Neural progenitor cell (in vitro differentiated cells): ENCODE results near the gene HPS6. TPM values are rescaled to one million over a fixed set of nuclear protein-coding genes. Genes with fewer than 3 reads are reported as not detected.

Experiments used
- DNase-seq: peaks from one replicate; pipeline ENCODE4 v3.0.0-alpha.2; 2016; ENCODE audit warnings: low spot score
- H2AFZ ChIP-seq: fragments of 200-600 bp; sonication (generic); replicated peaks from 2 replicates; pipeline ENCODE4 v1.6.1; 2016; ENCODE audit warnings: antibody characterized with exemption
- H3F3A ChIP-seq: fragments of 200-600 bp; sonication (generic); 2 replicates; pipeline ENCODE4 v1.6.1; 2016; ENCODE audit warnings: antibody characterized with exemption, low read depth
- H3K27ac ChIP-seq: fragments of 200-600 bp; sonication (generic); 2 replicates; pipeline ENCODE4 v1.5.1; 2016; ENCODE audit warnings: mild to moderate bottlenecking
- H3K27me3 ChIP-seq: fragments of 200-600 bp; sonication (generic); 2 replicates; pipeline ENCODE4 v1.6.1; 2016; ENCODE audit warnings: mild to moderate bottlenecking, moderate library complexity
- H3K36me3 ChIP-seq: fragments of 200-600 bp; sonication (generic); 2 replicates; pipeline ENCODE4 v1.5.1; 2016
- H3K4me1 ChIP-seq: fragments of 200-600 bp; sonication (generic); 2 replicates; pipeline ENCODE4 v1.6.1; 2016; ENCODE audit warnings: mixed run types
- H3K4me2 ChIP-seq: fragments of 200-600 bp; sonication (generic); 2 replicates; pipeline ENCODE4 v1.6.1; 2016
- H3K4me3 ChIP-seq: fragments of 200-600 bp; sonication (generic); 2 replicates; pipeline ENCODE4 v1.5.1; 2016
- H3K79me2 ChIP-seq: fragments of 200-600 bp; sonication (generic); 2 replicates; pipeline ENCODE4 v1.6.1; 2016; ENCODE audit warnings: low read depth
- H3K9ac ChIP-seq: fragments of 200-600 bp; sonication (generic); 2 replicates; pipeline ENCODE4 v1.6.1; 2016
- H3K9me3 ChIP-seq: fragments of 200-600 bp; sonication (generic); 2 replicates; pipeline ENCODE4 v1.5.1; 2016; ENCODE audit warnings: low read depth
- H4K20me1 ChIP-seq: fragments of 200-600 bp; sonication (generic); 2 replicates; pipeline ENCODE4 v1.6.1; 2016; ENCODE audit warnings: low read depth
- H3K27ac Mint-ChIP-seq: 3 replicates; pipeline ENCODE4 v1.8.0; 2021; ENCODE audit warnings: mixed read lengths
- H3K27me3 Mint-ChIP-seq: 2 replicates; pipeline ENCODE4 v1.8.0; 2022; ENCODE audit warnings: low read depth, mild to moderate bottlenecking, inconsistent platforms, moderate library complexity, mixed read lengths; ENCODE audit not compliant: insufficient read depth
- H3K36me3 Mint-ChIP-seq: 3 replicates; pipeline ENCODE4 v1.8.0; 2021; ENCODE audit warnings: mixed read lengths
- H3K4me1 Mint-ChIP-seq: 3 replicates; pipeline ENCODE4 v1.8.0; 2021; ENCODE audit warnings: mixed read lengths
- H3K4me3 Mint-ChIP-seq: 3 replicates; pipeline ENCODE4 v1.8.0; 2021; ENCODE audit warnings: mild to moderate bottlenecking, moderate library complexity, mixed read lengths
- H3K9me3 Mint-ChIP-seq: 3 replicates; pipeline ENCODE4 v1.8.0; 2020; ENCODE audit warnings: mixed read lengths
- EZH2 ChIP-seq: fragments of 200-600 bp; sonication (generic); IDR thresholded peaks from 2 replicates; pipeline ENCODE4 v1.6.1; 2017; ENCODE audit warnings: antibody characterized with exemption, mild to moderate bottlenecking, moderate library complexity
- EZH2phosphoT487 ChIP-seq: fragments of 200-600 bp; sonication (generic); IDR thresholded peaks from 2 replicates; pipeline ENCODE4 v1.6.1; 2017; ENCODE audit warnings: antibody characterized with exemption
- total RNA-seq: library from RNA; depleted of rRNA; stranded (reverse); fragments of >200 nt; gene quantifications from 2 replicates; pipeline ENCODE4 v1.2.3, GENCODE V29; 2015; ENCODE audit warnings: low replicate concordance
- TF ChIP-seq, protein P1 (sequence below): fragments of 200-600 bp; sonication (generic); IDR thresholded peaks from 2 replicates; pipeline ENCODE4 v1.5.1; 2017; ENCODE audit warnings: antibody characterized with exemption, mild to moderate bottlenecking

The HPS6 gene
- total RNA-seq, 1 donor from 2014 or later = 7.2 TPM

DNA sequence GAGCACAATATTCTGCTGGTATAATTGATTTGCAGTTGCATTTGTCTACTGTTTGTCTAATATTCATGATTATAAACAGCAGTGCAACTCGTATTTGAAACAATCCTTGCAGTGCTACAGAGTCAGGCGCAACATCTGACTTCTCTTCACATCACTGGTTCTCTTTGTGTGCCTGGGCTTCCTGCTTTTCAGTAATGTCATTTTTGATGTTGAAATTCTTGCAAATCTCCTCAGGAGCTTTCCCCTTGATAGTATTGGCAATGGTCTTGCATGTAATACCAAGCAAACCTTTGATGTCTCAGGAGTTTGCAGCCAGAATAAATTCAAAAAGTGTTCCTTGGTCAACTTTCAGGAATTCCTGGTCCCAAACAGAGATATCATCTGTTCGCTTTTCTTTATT is 20.2 kb downstream of the HPS6 start:
- H2AFZ ChIP-seq = no peak overlapping the region
- H3K27ac Mint-ChIP-seq = no peak overlapping the region
- H4K20me1 ChIP-seq = no peaks in the 10 kb centered on the region
- no peak overlapping the region for H3K4me3 ChIP-seq
- peaks cover 2% of the 10 kb centered on the region for H3K36me3 Mint-ChIP-seq
- H3K4me1 Mint-ChIP-seq = peaks cover 6% of the 10 kb centered on the region
- no peaks in the 10 kb centered on the region for H3K4me1 ChIP-seq
- no peaks in the 10 kb centered on the region for H3F3A ChIP-seq
- no peak overlapping the region for H3K9ac ChIP-seq
- no peaks in the 10 kb centered on the region for H3K79me2 ChIP-seq
- H3K9me3 ChIP-seq = no peaks in the 10 kb centered on the region
- no peaks in the 10 kb centered on the region for H3K27me3 ChIP-seq
- no peak for TF ChIP-seq EZH2
- TF ChIP-seq, protein P1, sequence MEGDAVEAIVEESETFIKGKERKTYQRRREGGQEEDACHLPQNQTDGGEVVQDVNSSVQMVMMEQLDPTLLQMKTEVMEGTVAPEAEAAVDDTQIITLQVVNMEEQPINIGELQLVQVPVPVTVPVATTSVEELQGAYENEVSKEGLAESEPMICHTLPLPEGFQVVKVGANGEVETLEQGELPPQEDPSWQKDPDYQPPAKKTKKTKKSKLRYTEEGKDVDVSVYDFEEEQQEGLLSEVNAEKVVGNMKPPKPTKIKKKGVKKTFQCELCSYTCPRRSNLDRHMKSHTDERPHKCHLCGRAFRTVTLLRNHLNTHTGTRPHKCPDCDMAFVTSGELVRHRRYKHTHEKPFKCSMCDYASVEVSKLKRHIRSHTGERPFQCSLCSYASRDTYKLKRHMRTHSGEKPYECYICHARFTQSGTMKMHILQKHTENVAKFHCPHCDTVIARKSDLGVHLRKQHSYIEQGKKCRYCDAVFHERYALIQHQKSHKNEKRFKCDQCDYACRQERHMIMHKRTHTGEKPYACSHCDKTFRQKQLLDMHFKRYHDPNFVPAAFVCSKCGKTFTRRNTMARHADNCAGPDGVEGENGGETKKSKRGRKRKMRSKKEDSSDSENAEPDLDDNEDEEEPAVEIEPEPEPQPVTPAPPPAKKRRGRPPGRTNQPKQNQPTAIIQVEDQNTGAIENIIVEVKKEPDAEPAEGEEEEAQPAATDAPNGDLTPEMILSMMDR = no peak
- no peak for TF ChIP-seq EZH2phosphoT487
- DNase-seq = no peak
- H3K27me3 Mint-ChIP-seq = peaks cover 2% of the 10 kb centered on the region
- H3K36me3 ChIP-seq = no peaks in the 10 kb centered on the region
- no peak overlapping the region for H3K4me3 Mint-ChIP-seq
- H3K9me3 Mint-ChIP-seq = no peaks in the 10 kb centered on the region
- no peak overlapping the region for H3K27ac ChIP-seq
- no peak overlapping the region for H3K4me2 ChIP-seq

- Histone ChIP-seq H3K4me3 (no peak overlapping the region), H3K9ac (no peak overlapping the region), H3K9me3 (no peaks in the 10 kb centered on the region), H3K27me3 (no peaks in the 10 kb centered on the region), H2AFZ (no peak overlapping the region), H3F3A (no peaks in the 10 kb centered on the region), H3K36me3 (no peaks in the 10 kb centered on the region), H3K27ac (no peak overlapping the region), H3K4me2 (no peak overlapping the region), H3K79me2 (no peaks in the 10 kb centered on the region), H4K20me1 (no peaks in the 10 kb centered on the region), H3K4me1 (no peaks in the 10 kb centered on the region)
- Mint-ChIP-seq H3K4me3 (no peak overlapping the region), H3K27me3 (peaks cover 4% of the 10 kb centered on the region), H3K9me3 (no peaks in the 10 kb centered on the region), H3K27ac (no peak overlapping the region), H3K4me1 (peaks cover 4% of the 10 kb centered on the region), H3K36me3 (peaks cover 2% of the 10 kb centered on the region)
- no peak for DNase-seq
- TF ChIP-seq, protein P1 = no peak
- no peak for TF ChIP-seq EZH2
- TF ChIP-seq EZH2phosphoT487 = no peak
Measured at GRCh38 chr10:102086196-102086595, 21.0 kb downstream of the HPS6 start.

- no peak overlapping the region for H3K9ac ChIP-seq
- no peaks in the 10 kb centered on the region for H3K27me3 ChIP-seq
- no peaks in the 10 kb centered on the region for H3K9me3 ChIP-seq
- H3F3A ChIP-seq = no peaks in the 10 kb centered on the region
- H3K79me2 ChIP-seq = no peaks in the 10 kb centered on the region
- Mint-ChIP-seq H3K9me3 (no peaks in the 10 kb centered on the region), H3K27ac (no peak overlapping the region), H3K27me3 (peaks cover 2% of the 10 kb centered on the region), H3K36me3 (peaks cover 3% of the 10 kb centered on the region), H3K4me3 (no peak overlapping the region), H3K4me1 (no peaks in the 10 kb centered on the region)
- H3K4me1 ChIP-seq = no peaks in the 10 kb centered on the region
- no peak for TF ChIP-seq EZH2phosphoT487
- TF ChIP-seq, protein P1 = no peak
- no peak for TF ChIP-seq EZH2
- no peaks in the 10 kb centered on the region for H4K20me1 ChIP-seq
- H3K4me3 ChIP-seq = no peak overlapping the region
- no peak overlapping the region for H3K27ac ChIP-seq
- no peak overlapping the region for H2AFZ ChIP-seq
- no peak overlapping the region for H3K4me2 ChIP-seq
- no peak for DNase-seq
- H3K36me3 ChIP-seq = no peaks in the 10 kb centered on the region
Measured at GRCh38 chr10:102090772-102091171, 25.6 kb downstream of the HPS6 start.

- Histone ChIP-seq H3K4me3 (no peak overlapping the region), H3K27me3 (no peaks in the 10 kb centered on the region), H3K36me3 (no peaks in the 10 kb centered on the region), H3F3A (no peaks in the 10 kb centered on the region), H3K4me1 (no peaks in the 10 kb centered on the region), H3K9ac (no peak overlapping the region), H3K9me3 (no peaks in the 10 kb centered on the region), H3K79me2 (no peaks in the 10 kb centered on the region), H3K4me2 (no peak overlapping the region), H4K20me1 (no peaks in the 10 kb centered on the region), H2AFZ (no peak overlapping the region), H3K27ac (no peak overlapping the region)
- TF ChIP-seq, protein P1 = no peak
- TF ChIP-seq EZH2phosphoT487 (no peak), EZH2 (no peak)
- Mint-ChIP-seq H3K27ac (no peak overlapping the region), H3K4me1 (no peaks in the 10 kb centered on the region), H3K36me3 (peaks cover 3% of the 10 kb centered on the region), H3K27me3 (no peaks in the 10 kb centered on the region), H3K9me3 (no peaks in the 10 kb centered on the region), H3K4me3 (no peak overlapping the region)
- DNase-seq = no peak
Measured at GRCh38 chr10:102096449-102096848, 31.3 kb downstream of the HPS6 start.
